ENCODE data around the gene GLT6D1. TPM values are rescaled to one million over a fixed set of nuclear protein-coding genes. Genes with fewer than 3 reads are reported as not detected.

The GLT6D1 gene
- total RNA-seq, 1 experiment from 2014 or later: not detected

DNA sequence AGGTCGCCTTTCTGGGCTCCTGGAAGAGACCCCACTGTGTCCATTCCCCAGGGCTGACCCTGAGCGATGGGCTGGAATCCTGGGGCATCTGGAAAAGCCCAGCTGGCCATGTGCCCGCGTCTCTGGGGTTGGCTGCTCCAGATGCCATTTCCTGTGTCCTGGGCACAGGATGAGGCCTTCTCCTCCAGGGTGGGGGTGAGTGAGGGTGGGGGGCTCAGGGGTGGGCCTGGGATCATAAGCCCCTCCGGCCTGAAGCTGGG lies 47.1 kb downstream of the GLT6D1 start:
- H3K27ac ChIP-seq (ENCODE audit: low read length): no peak overlapping the region
- ChIA-PET POLR2A (interaction anchor here (0.6 kb wide), 1 partner anchor 116 kb away, joined by 9 read pairs; no protein-coding TSS in a partner anchor), CTCF (no interaction called here)
- 0 out of 2 replicates have a peak, but pooled peaks cover 2% of the 10 kb centered on the region for H3K27me3 ChIP-seq (ENCODE audit: control insufficient read depth, insufficient read depth, low read length)
- no peak overlapping the region for H3K4me3 ChIP-seq (ENCODE audit: low read depth in 2 of 2, low read length in 2 of 2)
- H3K36me3 ChIP-seq (ENCODE audit: control insufficient read depth, insufficient read depth, low read length): no peaks in the 10 kb centered on the region
- H3K4me1 ChIP-seq (ENCODE audit: control insufficient read depth, insufficient read depth, low read length): no peaks in the 10 kb centered on the region
- no peaks in the 10 kb centered on the region for H3K9me3 ChIP-seq (ENCODE audit: control insufficient read depth, insufficient read depth, low read depth, low read length)
- intact Hi-C loops (cut with micrococcal nuclease; ENCODE audit: unreplicated experiment): no loop called here
- DNase-seq (ENCODE audit: low read depth, low spot score): no peak
- in situ Hi-C loops (cut with HindIII; ENCODE audit: low pct_unique_long_range_greater_than_20kb, low sequenced_read_pairs): no loop called here
- BruUV-seq (replicated peaks): no TSS peak
- no peak for ATAC-seq
- TF ChIP-seq, protein P1, sequence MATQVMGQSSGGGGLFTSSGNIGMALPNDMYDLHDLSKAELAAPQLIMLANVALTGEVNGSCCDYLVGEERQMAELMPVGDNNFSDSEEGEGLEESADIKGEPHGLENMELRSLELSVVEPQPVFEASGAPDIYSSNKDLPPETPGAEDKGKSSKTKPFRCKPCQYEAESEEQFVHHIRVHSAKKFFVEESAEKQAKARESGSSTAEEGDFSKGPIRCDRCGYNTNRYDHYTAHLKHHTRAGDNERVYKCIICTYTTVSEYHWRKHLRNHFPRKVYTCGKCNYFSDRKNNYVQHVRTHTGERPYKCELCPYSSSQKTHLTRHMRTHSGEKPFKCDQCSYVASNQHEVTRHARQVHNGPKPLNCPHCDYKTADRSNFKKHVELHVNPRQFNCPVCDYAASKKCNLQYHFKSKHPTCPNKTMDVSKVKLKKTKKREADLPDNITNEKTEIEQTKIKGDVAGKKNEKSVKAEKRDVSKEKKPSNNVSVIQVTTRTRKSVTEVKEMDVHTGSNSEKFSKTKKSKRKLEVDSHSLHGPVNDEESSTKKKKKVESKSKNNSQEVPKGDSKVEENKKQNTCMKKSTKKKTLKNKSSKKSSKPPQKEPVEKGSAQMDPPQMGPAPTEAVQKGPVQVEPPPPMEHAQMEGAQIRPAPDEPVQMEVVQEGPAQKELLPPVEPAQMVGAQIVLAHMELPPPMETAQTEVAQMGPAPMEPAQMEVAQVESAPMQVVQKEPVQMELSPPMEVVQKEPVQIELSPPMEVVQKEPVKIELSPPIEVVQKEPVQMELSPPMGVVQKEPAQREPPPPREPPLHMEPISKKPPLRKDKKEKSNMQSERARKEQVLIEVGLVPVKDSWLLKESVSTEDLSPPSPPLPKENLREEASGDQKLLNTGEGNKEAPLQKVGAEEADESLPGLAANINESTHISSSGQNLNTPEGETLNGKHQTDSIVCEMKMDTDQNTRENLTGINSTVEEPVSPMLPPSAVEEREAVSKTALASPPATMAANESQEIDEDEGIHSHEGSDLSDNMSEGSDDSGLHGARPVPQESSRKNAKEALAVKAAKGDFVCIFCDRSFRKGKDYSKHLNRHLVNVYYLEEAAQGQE (IDR thresholded peaks at IDR 0.05; ENCODE audit: insufficient read depth in 1 of 2, low read depth in 2 of 2, low read length in 1 of 2): no peak
- no peak for TF ChIP-seq POLR2AphosphoS5 (IDR thresholded peaks at IDR 0.05; ENCODE audit: low read depth, low read length)
- no peak for TF ChIP-seq TCF7L2 (IDR thresholded peaks at IDR 0.05; ENCODE audit: low read depth, low read length)
- TF ChIP-seq, protein P2, sequence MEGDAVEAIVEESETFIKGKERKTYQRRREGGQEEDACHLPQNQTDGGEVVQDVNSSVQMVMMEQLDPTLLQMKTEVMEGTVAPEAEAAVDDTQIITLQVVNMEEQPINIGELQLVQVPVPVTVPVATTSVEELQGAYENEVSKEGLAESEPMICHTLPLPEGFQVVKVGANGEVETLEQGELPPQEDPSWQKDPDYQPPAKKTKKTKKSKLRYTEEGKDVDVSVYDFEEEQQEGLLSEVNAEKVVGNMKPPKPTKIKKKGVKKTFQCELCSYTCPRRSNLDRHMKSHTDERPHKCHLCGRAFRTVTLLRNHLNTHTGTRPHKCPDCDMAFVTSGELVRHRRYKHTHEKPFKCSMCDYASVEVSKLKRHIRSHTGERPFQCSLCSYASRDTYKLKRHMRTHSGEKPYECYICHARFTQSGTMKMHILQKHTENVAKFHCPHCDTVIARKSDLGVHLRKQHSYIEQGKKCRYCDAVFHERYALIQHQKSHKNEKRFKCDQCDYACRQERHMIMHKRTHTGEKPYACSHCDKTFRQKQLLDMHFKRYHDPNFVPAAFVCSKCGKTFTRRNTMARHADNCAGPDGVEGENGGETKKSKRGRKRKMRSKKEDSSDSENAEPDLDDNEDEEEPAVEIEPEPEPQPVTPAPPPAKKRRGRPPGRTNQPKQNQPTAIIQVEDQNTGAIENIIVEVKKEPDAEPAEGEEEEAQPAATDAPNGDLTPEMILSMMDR (IDR thresholded peaks at IDR 0.05): no peak
- no peak for TF ChIP-seq SIN3A (IDR thresholded peaks at IDR 0.05; ENCODE audit: borderline replicate concordance, insufficient read depth, low read depth, low read length)

DNA sequence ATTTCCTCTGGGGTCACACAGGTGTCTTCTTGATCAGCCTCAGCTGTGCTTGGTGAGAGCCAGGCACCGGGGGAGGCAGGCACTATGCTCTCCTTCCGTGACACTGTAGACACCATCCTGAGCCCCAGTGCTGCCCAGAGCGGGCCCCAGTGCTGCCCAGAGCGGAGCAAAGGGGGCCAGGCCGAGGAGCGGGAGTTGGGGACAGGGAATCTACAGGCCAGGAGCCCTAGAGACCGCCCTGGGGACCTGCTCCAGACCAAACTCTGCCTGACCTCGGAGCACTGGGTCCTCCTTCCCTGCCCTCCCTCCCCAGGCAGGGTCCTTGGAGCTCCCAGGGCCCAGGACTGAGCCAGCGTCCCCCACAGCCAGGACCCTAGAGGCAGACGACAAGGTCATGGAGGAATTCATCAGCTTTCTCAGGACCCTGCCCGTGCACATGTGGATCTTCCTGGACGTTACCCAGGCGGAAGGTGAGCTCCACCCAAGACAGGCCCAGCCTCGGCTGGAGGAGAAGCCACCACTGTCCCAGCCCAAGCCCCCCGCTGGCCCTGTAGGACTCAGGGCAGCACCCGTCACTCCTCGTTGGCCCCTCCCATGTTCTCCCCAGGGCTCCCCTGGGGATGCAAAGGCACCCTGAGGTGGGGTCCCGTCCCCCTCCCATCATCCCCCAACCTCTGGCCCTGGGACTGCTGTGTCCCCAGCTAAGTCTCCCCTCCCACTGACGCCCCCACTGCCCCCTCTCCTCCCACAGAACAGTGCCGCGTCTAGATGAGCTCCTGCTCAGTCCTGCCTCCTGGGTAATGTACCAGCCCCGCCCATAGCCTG lies 47.6 kb downstream of the GLT6D1 start:
- Histone ChIP-seq H3K4me1 (ENCODE audit: control insufficient read depth, insufficient read depth, low read length) (no peaks in the 10 kb centered on the region), H3K9me3 (ENCODE audit: control insufficient read depth, insufficient read depth, low read depth, low read length) (no peaks in the 10 kb centered on the region), H3K27ac (ENCODE audit: low read length) (no peak overlapping the region), H3K27me3 (ENCODE audit: control insufficient read depth, insufficient read depth, low read length) (0 out of 2 replicates have a peak, but pooled peaks cover 2% of the 10 kb centered on the region), H3K36me3 (ENCODE audit: control insufficient read depth, insufficient read depth, low read length) (no peaks in the 10 kb centered on the region), H3K4me3 (ENCODE audit: low read depth in 2 of 2, low read length in 2 of 2) (no peak overlapping the region)
- CTCF ChIA-PET: no interaction called here
- ATAC-seq (no peak), DNase-seq (ENCODE audit: low read depth, low spot score) (no peak)
- no peak for TF ChIP-seq POLR2AphosphoS5 (IDR thresholded peaks at IDR 0.05; ENCODE audit: low read depth, low read length)
- TF ChIP-seq, protein P1 (IDR thresholded peaks at IDR 0.05; ENCODE audit: insufficient read depth in 1 of 2, low read depth in 2 of 2, low read length in 1 of 2): no peak
- TF ChIP-seq, protein P2 (IDR thresholded peaks at IDR 0.05): no peak
- TF ChIP-seq SIN3A (IDR thresholded peaks at IDR 0.05; ENCODE audit: borderline replicate concordance, insufficient read depth, low read depth, low read length): no peak
- no peak for TF ChIP-seq TCF7L2 (IDR thresholded peaks at IDR 0.05; ENCODE audit: low read depth, low read length)
- POLR2A ChIA-PET: interaction anchor here (0.6 kb wide), 1 partner anchor 116 kb away, joined by 9 read pairs; no protein-coding TSS in a partner anchor
- intact Hi-C loops (cut with micrococcal nuclease; ENCODE audit: unreplicated experiment): no loop called here
- in situ Hi-C loops (cut with HindIII; ENCODE audit: low pct_unique_long_range_greater_than_20kb, low sequenced_read_pairs): no loop called here
- no TSS peak for BruUV-seq (replicated peaks)
